Skeletal muscle tissue (tissue), 4 donors: ENCODE measurements around the gene CKS1B. TPM values are rescaled to one million over a fixed set of nuclear protein-coding genes. Genes with fewer than 3 reads are reported as not detected.

Experiments used
- H3K27ac ChIP-seq: one replicate; pipeline ENCODE4 v1.7.0; 2013; ENCODE audit warnings: mild to moderate bottlenecking, low read depth, low read length, inconsistent platforms
- H3K27me3 ChIP-seq, 3 donors: one replicate each; pipeline ENCODE4 v1.7.0; 2013; ENCODE audit warnings: low read length in 3 of 3; ENCODE audit not compliant: control insufficient read depth in 3 of 3, insufficient read depth in 3 of 3
- H3K36me3 ChIP-seq, 3 donors: one replicate each; pipeline ENCODE4 v1.7.0; 2013; ENCODE audit warnings: low read length in 3 of 3; ENCODE audit not compliant: control insufficient read depth in 3 of 3, insufficient read depth in 3 of 3
- H3K4me1 ChIP-seq, 3 donors: one replicate each; pipeline ENCODE4 v1.7.0; 2013; ENCODE audit warnings: low read length in 3 of 3, mild to moderate bottlenecking in 3 of 3; ENCODE audit not compliant: control insufficient read depth in 3 of 3, insufficient read depth in 3 of 3
- H3K4me3 ChIP-seq, 3 donors: one replicate each; pipeline ENCODE4 v1.7.0; 2013; ENCODE audit warnings: low read length in 3 of 3
- H3K9ac ChIP-seq, 3 donors: one replicate each; pipeline ENCODE4 v1.7.0; 2013; ENCODE audit warnings: low read length in 3 of 3, mild to moderate bottlenecking in 3 of 3, moderate library complexity in 2 of 3, low read depth in 1 of 3
- H3K9me3 ChIP-seq, 3 donors: one replicate each; pipeline ENCODE4 v1.7.0; 2013; ENCODE audit warnings: low read length in 3 of 3; ENCODE audit not compliant: control insufficient read depth in 3 of 3
- total RNA-seq: library from RNA; depleted of rRNA; stranded (reverse); fragments of >200 nt; gene quantifications from one replicate; pipeline ENCODE4 v1.2.3, GENCODE V29; 2014
- donor health status: Osteomylitis.

CKS1B gene
- total RNA-seq, 1 donor from 2014 or later: 31.8 TPM

DNA sequence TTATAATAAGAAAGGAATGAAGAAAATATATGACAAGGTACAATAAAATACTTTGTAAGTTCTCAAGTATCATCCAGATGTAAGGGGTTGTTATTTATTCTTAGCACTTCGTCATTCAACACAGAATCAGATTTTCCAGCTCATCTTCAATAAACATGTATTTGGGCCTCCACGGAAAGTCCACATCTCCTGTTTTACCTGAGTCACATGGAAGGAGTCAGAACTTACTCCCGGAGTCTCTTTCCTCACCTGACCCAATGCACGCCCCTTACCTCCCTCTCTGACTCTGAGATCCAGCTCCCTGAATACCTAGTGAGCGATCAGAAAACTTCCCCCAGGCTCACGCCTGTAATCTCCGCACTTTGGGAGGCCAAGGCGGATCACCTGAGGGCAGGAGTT lies 36.5 kb upstream of the CKS1B start:
- H3K36me3 ChIP-seq: no peaks in the 10 kb centered on the region
- peak overlapping the region in 1 of 3 donors; percentile 94 for H3K4me3 ChIP-seq
- H3K9ac ChIP-seq: peak overlapping the region; percentile 95 to 100 (median 99)
- H3K9me3 ChIP-seq: no peaks in the 10 kb centered on the region
- peaks cover 20 to 53% (median 28%) of the 10 kb centered on the region in 3 donors for H3K4me1 ChIP-seq
- H3K27me3 ChIP-seq: no peaks in the 10 kb centered on the region
- H3K27ac ChIP-seq: peak overlapping the region; percentile 98

DNA sequence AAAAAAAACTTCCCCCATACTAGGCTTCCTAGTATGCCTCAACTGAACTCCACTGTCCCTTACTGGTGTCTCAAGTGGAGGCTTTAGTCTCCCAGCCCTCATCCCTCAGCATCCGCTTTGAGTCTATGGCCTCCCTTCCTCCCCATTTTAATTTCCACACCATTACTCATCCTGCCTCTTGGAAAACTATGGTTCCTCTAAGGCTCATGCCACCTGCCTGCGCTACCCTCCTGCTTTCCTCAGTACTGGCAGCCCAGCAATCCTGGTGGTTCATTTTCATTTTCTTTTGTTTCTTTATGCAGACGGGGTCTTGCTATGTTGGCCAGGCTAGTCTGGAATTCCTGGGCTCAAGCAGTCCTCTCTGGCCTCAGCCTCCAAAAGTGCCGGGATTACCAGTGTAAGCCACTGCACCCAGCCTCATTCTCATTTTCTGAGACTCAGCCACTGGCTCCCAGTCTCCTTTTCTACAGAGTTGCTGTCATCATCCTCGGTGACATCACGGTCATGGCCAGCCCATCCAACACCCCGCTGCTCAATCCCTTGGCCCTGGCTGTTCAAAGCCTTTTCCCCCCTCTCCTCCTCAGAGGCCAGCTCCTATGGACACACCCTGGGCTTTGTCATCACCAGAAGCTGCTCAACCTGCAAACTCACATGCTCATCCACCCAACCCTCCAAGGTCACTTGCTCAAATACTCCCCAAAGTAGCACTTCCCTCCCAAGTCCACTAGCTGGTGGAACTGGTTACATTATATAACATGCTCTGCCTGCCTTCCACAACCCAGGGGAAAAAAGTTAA lies 35.7 kb upstream of the CKS1B start:
- peak overlapping the region; percentile 98 for H3K27ac ChIP-seq
- H3K4me3 ChIP-seq: no peak overlapping the region
- H3K9ac ChIP-seq: no peak overlapping the region
- H3K9me3 ChIP-seq: no peaks in the 10 kb centered on the region
- peaks cover 23 to 53% (median 31%) of the 10 kb centered on the region in 3 donors for H3K4me1 ChIP-seq
- H3K36me3 ChIP-seq: no peaks in the 10 kb centered on the region
- no peaks in the 10 kb centered on the region for H3K27me3 ChIP-seq

DNA sequence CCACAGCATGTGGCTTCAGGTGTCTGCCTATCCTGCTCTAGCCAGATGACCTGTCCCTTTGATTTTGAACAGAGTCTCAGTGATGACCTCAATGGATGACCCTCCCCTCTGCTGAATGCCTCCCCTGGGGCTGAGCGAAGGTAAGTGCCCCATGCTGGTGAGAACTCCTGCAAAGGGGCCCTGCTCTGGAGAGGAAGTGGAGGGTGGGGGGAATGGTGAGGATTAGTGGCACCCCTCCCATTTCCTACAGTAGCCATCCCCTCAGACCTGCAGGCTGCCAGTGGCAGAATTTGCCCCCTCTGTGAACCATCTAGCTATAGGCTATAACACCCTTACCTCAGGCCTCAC lies 34.3 kb upstream of the CKS1B start:
- no peak overlapping the region for H3K4me3 ChIP-seq
- no peaks in the 10 kb centered on the region for H3K9me3 ChIP-seq
- peaks cover 6 to 9% (median 8%) of the 10 kb centered on the region in 3 donors for H3K36me3 ChIP-seq
- H3K9ac ChIP-seq: no peak overlapping the region
- H3K4me1 ChIP-seq: peaks cover 34 to 67% (median 41%) of the 10 kb centered on the region in 3 donors
- H3K27ac ChIP-seq: no peak overlapping the region
- H3K27me3 ChIP-seq: no peaks in the 10 kb centered on the region

DNA sequence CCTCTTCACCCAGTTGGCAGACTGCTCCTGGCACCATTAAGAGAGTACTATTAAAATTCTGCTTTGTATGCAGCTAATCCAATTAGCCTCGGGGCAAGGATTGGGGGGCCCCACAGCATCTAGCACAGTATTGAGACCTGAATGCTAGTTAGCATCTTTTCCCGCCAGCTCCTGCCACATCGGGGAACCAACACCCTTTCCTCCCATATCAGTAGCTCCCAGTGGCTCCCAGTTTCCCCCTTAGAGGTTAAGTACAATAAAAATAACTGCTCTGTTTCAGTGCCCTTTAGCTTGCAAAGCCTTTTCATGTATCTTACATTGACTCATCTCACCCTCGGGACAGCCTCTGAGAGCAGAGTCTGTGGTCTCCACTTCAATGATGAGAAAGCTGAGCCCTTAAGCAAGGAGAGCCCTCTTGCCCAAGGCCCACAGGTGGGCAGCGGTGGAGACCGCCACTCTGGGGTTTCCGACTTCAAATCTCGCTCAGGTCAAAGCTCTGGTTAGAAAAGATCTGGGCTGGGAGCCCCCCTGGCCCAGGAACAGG lies 33.8 kb upstream of the CKS1B start:
- no peak overlapping the region for H3K27ac ChIP-seq
- H3K36me3 ChIP-seq: peaks cover 10 to 14% (median 13%) of the 10 kb centered on the region in 3 donors
- H3K4me1 ChIP-seq: peaks cover 32 to 68% (median 39%) of the 10 kb centered on the region in 3 donors
- H3K9me3 ChIP-seq: no peaks in the 10 kb centered on the region
- H3K9ac ChIP-seq: no peak overlapping the region
- no peak overlapping the region for H3K4me3 ChIP-seq
- no peaks in the 10 kb centered on the region for H3K27me3 ChIP-seq

DNA sequence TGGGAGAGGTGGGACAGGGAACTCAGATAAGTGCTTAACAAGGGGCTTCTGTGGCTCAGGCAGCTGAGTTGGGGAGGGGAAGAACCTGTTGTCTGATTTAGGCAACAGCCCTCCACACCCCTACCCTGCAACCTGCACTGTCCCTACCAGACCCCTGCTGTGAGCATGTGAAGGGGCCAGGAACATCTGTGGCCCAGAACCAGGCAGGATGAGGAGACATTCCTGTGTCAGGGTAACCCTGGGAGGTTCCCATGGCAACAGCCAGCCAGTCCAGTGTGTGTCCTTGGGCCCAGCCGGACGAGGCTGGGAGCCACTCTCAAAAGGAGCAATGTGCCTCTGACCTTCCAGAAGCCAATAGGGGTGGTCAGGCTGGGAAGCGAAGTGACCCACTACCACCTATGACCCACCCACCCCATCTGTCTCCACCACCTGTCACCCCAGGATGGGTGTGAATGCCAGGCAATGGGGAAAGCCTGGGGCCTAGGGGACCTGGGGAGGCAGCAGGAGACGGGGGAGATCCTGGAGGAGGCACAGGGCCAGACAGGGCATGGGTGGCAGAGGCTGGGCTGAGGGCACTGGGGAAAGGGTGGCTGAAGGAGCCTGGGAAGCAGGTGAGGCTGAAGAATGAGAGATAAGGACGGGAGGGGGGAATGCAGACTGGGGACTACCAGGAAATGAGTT lies 33.0 kb upstream of the CKS1B start:
- no peak overlapping the region for H3K27ac ChIP-seq
- H3K4me1 ChIP-seq: peaks cover 27 to 69% (median 33%) of the 10 kb centered on the region in 3 donors
- no peaks in the 10 kb centered on the region for H3K27me3 ChIP-seq
- H3K9me3 ChIP-seq: no peaks in the 10 kb centered on the region
- H3K9ac ChIP-seq: peak overlapping the region in 2 of 3 donors; percentile 45 to 53
- H3K36me3 ChIP-seq: peaks cover 17 to 21% (median 18%) of the 10 kb centered on the region in 3 donors
- H3K4me3 ChIP-seq: no peak overlapping the region

DNA sequence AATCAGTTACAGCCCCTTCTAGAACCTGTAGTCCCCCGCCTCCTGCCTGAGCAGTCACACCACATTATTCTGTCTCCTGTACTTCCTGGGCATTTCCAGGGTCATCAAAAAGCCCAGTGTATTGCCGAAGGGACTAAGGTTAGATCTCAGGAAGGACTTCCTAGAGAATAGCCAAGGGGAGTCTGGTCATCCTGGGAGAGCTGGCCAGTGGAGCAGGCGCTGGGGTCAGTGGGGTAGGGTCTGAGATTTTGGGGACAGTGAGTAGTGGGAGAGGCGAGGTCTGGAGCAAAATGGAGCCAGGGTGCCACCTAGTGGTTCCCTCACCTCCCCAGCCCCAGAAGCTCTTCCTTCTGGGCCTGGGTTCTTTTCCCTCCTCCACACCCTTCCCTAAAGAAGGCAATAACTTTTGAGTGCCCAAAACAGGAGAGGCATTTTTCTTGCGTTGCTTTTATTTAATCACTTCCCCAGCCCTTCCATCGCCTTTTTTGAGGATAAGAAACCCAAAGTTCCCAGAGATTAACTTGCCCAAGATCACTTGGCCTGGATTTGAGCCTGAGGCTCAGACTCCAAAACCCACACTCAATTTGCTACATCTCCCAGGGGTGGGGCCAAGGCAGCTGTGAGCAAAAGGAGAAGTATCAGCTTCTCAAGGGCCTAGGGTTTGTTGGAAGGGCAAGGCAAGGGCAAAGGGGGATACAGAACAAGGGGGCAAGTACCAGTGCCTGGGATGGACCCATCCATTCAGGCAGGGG lies 30.7 kb upstream of the CKS1B start:
- H3K36me3 ChIP-seq: peaks cover 36 to 40% (median 38%) of the 10 kb centered on the region in 3 donors
- H3K4me3 ChIP-seq: no peak overlapping the region
- H3K9me3 ChIP-seq: no peaks in the 10 kb centered on the region
- peak overlapping the region in 2 of 3 donors; percentile 45 to 70 for H3K9ac ChIP-seq
- H3K27me3 ChIP-seq: no peaks in the 10 kb centered on the region
- H3K27ac ChIP-seq: peak overlapping the region; percentile 19
- peaks cover 21 to 62% (median 25%) of the 10 kb centered on the region in 3 donors for H3K4me1 ChIP-seq

DNA sequence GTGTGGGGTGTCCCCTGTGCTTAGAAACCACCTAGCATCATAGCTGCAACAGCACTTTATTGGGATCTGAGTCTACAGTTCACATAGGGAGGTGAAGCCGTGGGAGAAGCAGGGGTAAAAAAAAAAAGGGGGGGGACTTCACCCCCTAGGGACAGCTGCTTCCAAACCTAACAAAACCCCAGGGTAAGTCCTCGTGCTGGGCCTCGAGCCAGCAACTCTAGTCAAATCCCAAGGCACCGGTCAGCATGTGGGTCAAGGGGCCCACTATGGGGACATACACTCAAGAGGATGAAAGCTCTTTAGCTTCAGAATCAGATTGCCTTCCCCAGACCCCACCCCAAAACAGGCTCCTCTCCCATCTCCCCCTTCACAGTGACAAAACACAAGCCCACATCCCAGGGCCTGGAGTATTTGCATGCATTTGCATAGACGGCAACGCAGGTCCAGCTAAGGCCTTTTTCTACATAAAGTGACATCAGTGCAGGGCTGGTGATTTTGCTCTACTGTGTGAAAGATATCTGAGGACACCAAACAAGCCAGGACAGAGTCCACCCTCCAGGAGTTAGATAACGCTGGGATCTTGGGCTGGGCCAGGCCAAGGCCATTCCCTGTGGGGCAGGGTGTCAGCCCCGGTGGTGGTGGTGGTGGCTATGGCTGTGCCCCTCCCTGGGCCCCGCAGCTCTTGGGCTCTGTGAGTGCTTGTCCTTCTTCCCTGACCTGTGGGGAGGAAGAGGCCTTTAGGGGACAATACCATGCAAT lies 29.9 kb upstream of the CKS1B start:
- peak overlapping the region; percentile 19 for H3K27ac ChIP-seq
- no peak overlapping the region for H3K4me3 ChIP-seq
- H3K9ac ChIP-seq: peak overlapping the region in 2 of 3 donors; percentile 45 to 70
- peaks cover 36 to 41% (median 39%) of the 10 kb centered on the region in 3 donors for H3K36me3 ChIP-seq
- no peaks in the 10 kb centered on the region for H3K27me3 ChIP-seq
- no peaks in the 10 kb centered on the region for H3K9me3 ChIP-seq
- H3K4me1 ChIP-seq: peaks cover 21 to 62% (median 25%) of the 10 kb centered on the region in 3 donors

DNA sequence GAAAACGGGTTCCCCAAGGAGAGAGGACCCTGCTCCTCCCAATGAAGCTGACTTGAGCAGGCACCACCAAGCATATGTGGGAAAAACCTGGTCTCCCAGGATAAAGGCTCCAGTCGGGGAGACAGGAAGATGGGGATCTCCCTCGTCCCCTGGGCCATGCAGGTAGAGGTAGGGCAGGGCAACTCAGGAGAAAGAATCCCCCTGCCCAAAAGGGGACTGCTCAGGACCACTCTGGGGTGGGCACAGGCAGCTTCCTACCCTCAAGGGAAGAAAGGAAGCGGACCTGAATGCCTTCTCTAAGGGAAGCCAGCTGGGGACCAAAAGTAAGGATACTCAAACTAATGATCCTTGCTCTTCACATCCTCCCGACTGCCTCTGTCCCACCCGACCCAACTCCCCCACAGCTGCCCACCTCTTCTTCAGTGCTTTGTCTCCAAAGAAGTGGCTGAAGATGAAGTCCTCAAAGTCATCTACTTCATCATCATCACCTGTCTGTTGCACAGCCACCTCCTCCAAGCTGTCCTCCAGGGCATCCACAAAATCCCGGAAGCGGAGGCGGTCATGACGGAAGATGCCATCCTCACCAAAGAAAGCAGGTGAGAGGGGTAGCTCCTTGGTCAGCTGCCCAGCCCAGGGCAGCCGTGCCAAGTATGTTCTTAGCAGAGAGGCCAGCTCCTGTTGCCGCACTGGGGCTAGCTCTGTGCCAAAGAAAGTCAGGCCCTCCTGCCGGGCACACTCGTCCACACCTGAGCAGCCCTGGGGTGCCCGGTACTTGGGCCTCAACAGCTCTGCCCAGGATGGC lies 29.1 kb upstream of the CKS1B start:
- H3K27me3 ChIP-seq: no peaks in the 10 kb centered on the region
- peaks cover 18 to 56% (median 25%) of the 10 kb centered on the region in 3 donors for H3K4me1 ChIP-seq
- no peaks in the 10 kb centered on the region for H3K9me3 ChIP-seq
- H3K27ac ChIP-seq: peak overlapping the region; percentile 12
- no peak overlapping the region for H3K4me3 ChIP-seq
- H3K36me3 ChIP-seq: peaks cover 37 to 42% (median 42%) of the 10 kb centered on the region in 3 donors
- peak overlapping the region in 1 of 3 donors; percentile 33 for H3K9ac ChIP-seq
